HepG2 (cell line): ENCODE results near the gene SLC22A13. TPM values are rescaled to one million over a fixed set of nuclear protein-coding genes. Genes with fewer than 3 reads are reported as not detected.
A peak's percentile ranks its signal among the peaks of the same experiment; 100 is the strongest.

Source experiments
- ATAC-seq: fragments of 200-7000 bp; cut with Tn5 transposase; 3 replicates; pipeline ENCODE4 v1.9.1; 2020; ENCODE audit warnings: mild to moderate bottlenecking, moderate library complexity
- BruUV-seq: library from RNA; stranded (reverse); fragments of 400-500 nt; replicated peaks from 2 replicates; lab custom pipeline; 2021; lab: Mats Ljungman, UMichigan
- CTCF ChIA-PET: fragments of 300-600 bp; formaldehyde crosslinking; extraction: SDS; loops from one replicate; lab custom pipeline; 2021; ENCODE audit warnings: low total read pairs, inconsistent platforms, low intra/inter-chr PET ratio; lab: Yijun Ruan, JAX
- POLR2A ChIA-PET: fragments of 350-600 bp; sonication (Branson Sonifier 250); formaldehyde crosslinking; loops from one replicate; lab custom pipeline; 2020; ENCODE audit warnings: antibody characterized with exemption, inconsistent platforms; lab: Yijun Ruan, JAX
- DNase-seq: peaks from one replicate; pipeline ENCODE4 v3.0.0-alpha.2; 2015; ENCODE audit warnings: low spot score
- FAIRE-seq: peaks from 3 replicates; lab custom pipeline; 2011; peaks lifted over from hg19 to GRCh38; lab: Jason Lieb, UNC
- H2AFZ ChIP-seq: one replicate; pipeline ENCODE4 v1.6.1; 2011; ENCODE audit warnings: low read length, inconsistent platforms
- H3K27ac ChIP-seq: fragments of 300-600 bp; 3 replicates; pipeline ENCODE4 v1.8.0; 2011; ENCODE audit warnings: mixed run types, mild to moderate bottlenecking, mixed read lengths, low read length, inconsistent platforms; ENCODE audit not compliant: insufficient read depth; ENCODE audit errors: extremely low read length
- H3K27me3 ChIP-seq, 2 experiments: fragments of 200-600 bp in 1 of 2; 2 replicates in 1 of 2; 3 replicates in 1 of 2; pipeline versions ENCODE4 v1.6.0 to v1.8.0; 2011; ENCODE audit warnings: low read length in 2 of 2, mild to moderate bottlenecking in 2 of 2, moderate library complexity in 2 of 2, inconsistent platforms in 1 of 2; ENCODE audit not compliant: insufficient read depth in 2 of 2, control insufficient read depth in 1 of 2
- H3K36me3 ChIP-seq, 2 experiments: fragments of 200-600 bp in 1 of 2; replicated peaks in 1 of 2; 2 replicates in 1 of 2; 3 replicates in 1 of 2; pipeline versions ENCODE4 v1.5.1 to v1.8.0; 2011; ENCODE audit warnings: low read length in 2 of 2, inconsistent platforms in 1 of 2; ENCODE audit not compliant: insufficient read depth in 2 of 2, control insufficient read depth in 1 of 2
- H3K4me1 ChIP-seq: 2 replicates; pipeline ENCODE4 v1.5.1; 2012; ENCODE audit warnings: low read length, inconsistent platforms; ENCODE audit not compliant: insufficient read depth
- H3K4me2 ChIP-seq: 2 replicates; pipeline ENCODE4 v1.6.0; 2011; ENCODE audit warnings: low read depth, low read length, inconsistent platforms
- H3K4me3 ChIP-seq, 3 experiments: fragments of 200-600 bp in 1 of 3; sonication (generic), shearing (Covaris generic) in 1 of 3; replicated peaks in 1 of 3; 2 replicates each; pipeline ENCODE4 v1.5.1; 2011 to 2016; ENCODE audit warnings: low read length in 3 of 3, inconsistent platforms in 2 of 3, low read depth in 2 of 3, mild to moderate bottlenecking in 2 of 3, control low read depth in 1 of 3, mixed read lengths in 1 of 3; ENCODE audit not compliant: insufficient read depth in 1 of 3
- H3K79me2 ChIP-seq: one replicate; pipeline ENCODE4 v1.6.1; 2011; ENCODE audit warnings: low read length, inconsistent platforms; ENCODE audit not compliant: insufficient read depth
- H3K9ac ChIP-seq: 2 replicates; pipeline ENCODE4 v1.6.0; 2011; ENCODE audit warnings: mild to moderate bottlenecking, low read depth, low read length, inconsistent platforms; ENCODE audit not compliant: insufficient read depth
- H3K9me3 ChIP-seq: 2 replicates; pipeline ENCODE4 v1.5.1; 2012; ENCODE audit warnings: mild to moderate bottlenecking, low read length
- H4K20me1 ChIP-seq: 2 replicates; pipeline ENCODE4 v1.6.0; 2011; ENCODE audit warnings: inconsistent platforms, mild to moderate bottlenecking, low read length, moderate library complexity; ENCODE audit not compliant: insufficient read depth
- MAFF ChIP-seq: IDR thresholded peaks from 2 replicates; pipeline ENCODE4 v1.6.1; 2011; ENCODE audit warnings: low read depth, low read length, improper control_type of control experiment
- MAFG ChIP-seq: sonication (generic); formaldehyde crosslinking; IDR thresholded peaks from 2 replicates; pipeline ENCODE4 v1.5.1; 2020; ENCODE audit warnings: mild to moderate bottlenecking, missing genetic modification reagents
- MAFK ChIP-seq, 2 experiments: IDR thresholded peaks in 1 of 2; conservative IDR thresholded peaks in 1 of 2; 2 replicates each; pipeline ENCODE4 v1.6.1; 2011; ENCODE audit warnings: improper control_type of control experiment in 2 of 2, low read length in 2 of 2
- ZNF234 ChIP-seq: sonication (generic); formaldehyde crosslinking; conservative IDR thresholded peaks from 2 replicates; pipeline ENCODE4 v1.5.1; 2020; ENCODE audit warnings: mild to moderate bottlenecking, missing genetic modification reagents
- WGBS: methylation state at CpG from one replicate; pipeline ENCODE4 v1.1.6; 2017; ENCODE audit warnings: low lambda C conversion rate; 5-methylcytosine and 5-hydroxymethylcytosine counted together
- in situ Hi-C: cut with HindIII; loops from 2 replicates; pipeline ENCODE4 v1.10.0; 2017; ENCODE audit warnings: low pct_unique_long_range_greater_than_20kb; ENCODE audit not compliant: extremely low pct_ligation_motif_present
- intact Hi-C: fragments of 100-400 bp; cut with micrococcal nuclease; formaldehyde crosslinking; loops from one replicate; pipeline ENCODE4 v1.10.0; 2022; ENCODE audit not compliant: unreplicated experiment
- polyA plus RNA-seq, 8 experiments: library from polyadenylated mRNA; depleted of rRNA in 3 of 8; stranded (reverse) in 7 of 8; unstranded in 1 of 8; fragments of >200 nt; fragmentation: Illumina TruSeq in 4 of 8; extraction: Trizol in 4 of 8; gene quantifications; 2 replicates each; pipeline versions ENCODE4 v1.2.1 to v1.2.3, GENCODE V29; 2011 to 2016; ENCODE audit warnings: low read depth in 4 of 8, missing spikeins in 1 of 8, mixed read lengths in 1 of 8; ENCODE audit not compliant: insufficient read depth in 1 of 8
- total RNA-seq, 5 experiments: library from RNA; depleted of rRNA; stranded (reverse); fragments of >200 nt; fragmentation: Illumina TruSeq; extraction: Trizol; gene quantifications; 2 replicates each; pipeline ENCODE4 v1.2.3, GENCODE V29; 2016; ENCODE audit warnings: low read depth in 1 of 5
- TF ChIP-seq, protein P1 (sequence below): IDR thresholded peaks from 2 replicates; pipeline ENCODE4 v1.6.1; 2016; ENCODE audit warnings: low read depth, missing genetic modification reagents, missing compliant biosample characterization

SLC22A13 gene
- total and polyA plus RNA-seq, 2 of the 13 experiments (the other 11 are each of a cell fraction or from before 2014, with no cell fraction given): 0.20 TPM; not detected in 1

DNA sequence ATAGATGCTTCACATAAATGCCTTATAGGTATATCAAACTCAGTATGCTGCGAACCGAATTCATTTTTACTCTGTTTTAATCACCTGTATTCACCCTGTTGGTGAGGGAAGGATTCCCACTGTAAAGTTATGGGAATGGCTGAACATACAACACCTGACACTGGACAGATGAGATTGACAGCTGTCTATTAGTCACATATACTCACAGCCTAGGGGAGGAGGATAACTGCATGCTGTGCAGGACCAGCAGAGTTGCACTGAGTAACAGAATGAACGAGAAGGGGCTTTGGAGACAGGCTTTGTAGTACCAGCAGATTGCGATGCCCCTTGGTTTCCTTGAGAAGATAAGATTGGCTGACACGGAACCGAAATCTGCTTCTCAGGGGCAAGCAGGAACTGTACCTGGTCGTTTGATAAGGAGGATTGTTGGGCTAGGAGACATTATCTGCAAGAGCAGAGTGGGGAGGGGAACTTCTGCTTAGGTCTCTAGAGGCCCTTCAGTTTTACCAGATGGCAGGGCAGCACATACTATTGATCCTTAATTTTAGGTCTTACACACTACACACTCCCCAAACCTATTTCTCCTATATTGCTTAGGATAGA lies 43.5 kb upstream of the SLC22A13 start (continued):
- TF ChIP-seq, protein P1, sequence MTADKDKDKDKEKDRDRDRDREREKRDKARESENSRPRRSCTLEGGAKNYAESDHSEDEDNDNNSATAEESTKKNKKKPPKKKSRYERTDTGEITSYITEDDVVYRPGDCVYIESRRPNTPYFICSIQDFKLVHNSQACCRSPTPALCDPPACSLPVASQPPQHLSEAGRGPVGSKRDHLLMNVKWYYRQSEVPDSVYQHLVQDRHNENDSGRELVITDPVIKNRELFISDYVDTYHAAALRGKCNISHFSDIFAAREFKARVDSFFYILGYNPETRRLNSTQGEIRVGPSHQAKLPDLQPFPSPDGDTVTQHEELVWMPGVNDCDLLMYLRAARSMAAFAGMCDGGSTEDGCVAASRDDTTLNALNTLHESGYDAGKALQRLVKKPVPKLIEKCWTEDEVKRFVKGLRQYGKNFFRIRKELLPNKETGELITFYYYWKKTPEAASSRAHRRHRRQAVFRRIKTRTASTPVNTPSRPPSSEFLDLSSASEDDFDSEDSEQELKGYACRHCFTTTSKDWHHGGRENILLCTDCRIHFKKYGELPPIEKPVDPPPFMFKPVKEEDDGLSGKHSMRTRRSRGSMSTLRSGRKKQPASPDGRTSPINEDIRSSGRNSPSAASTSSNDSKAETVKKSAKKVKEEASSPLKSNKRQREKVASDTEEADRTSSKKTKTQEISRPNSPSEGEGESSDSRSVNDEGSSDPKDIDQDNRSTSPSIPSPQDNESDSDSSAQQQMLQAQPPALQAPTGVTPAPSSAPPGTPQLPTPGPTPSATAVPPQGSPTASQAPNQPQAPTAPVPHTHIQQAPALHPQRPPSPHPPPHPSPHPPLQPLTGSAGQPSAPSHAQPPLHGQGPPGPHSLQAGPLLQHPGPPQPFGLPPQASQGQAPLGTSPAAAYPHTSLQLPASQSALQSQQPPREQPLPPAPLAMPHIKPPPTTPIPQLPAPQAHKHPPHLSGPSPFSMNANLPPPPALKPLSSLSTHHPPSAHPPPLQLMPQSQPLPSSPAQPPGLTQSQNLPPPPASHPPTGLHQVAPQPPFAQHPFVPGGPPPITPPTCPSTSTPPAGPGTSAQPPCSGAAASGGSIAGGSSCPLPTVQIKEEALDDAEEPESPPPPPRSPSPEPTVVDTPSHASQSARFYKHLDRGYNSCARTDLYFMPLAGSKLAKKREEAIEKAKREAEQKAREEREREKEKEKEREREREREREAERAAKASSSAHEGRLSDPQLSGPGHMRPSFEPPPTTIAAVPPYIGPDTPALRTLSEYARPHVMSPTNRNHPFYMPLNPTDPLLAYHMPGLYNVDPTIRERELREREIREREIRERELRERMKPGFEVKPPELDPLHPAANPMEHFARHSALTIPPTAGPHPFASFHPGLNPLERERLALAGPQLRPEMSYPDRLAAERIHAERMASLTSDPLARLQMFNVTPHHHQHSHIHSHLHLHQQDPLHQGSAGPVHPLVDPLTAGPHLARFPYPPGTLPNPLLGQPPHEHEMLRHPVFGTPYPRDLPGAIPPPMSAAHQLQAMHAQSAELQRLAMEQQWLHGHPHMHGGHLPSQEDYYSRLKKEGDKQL (CRISPR knock-in tag): no peak
- no peak for TF ChIP-seq ZNF234 (CRISPR knock-in tag)

DNA sequence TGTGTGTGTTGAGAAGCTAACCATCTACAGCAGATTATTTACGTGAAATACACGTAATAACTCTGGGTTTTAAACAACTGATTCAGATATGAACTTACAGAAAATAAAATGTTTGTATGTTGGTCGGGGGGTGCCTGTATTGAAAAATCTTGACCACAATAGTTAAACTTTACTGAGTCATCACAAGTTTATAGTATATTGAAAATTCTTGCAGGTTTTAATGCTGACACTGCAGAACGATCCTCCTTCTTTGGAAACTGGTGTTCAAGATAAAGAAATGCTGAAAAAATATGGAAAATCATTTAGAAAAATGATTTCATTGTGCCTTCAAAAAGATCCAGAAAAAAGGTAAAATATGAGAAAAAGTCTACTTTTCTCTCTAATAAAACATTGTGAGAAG lies 41.3 kb upstream of the SLC22A13 start:
- H3K27me3 ChIP-seq: no peaks in the 10 kb centered on the region
- no peaks in the 10 kb centered on the region for H3K4me1 ChIP-seq
- FAIRE-seq: no peak
- ChIA-PET POLR2A (no interaction called here), CTCF (no interaction called here)
- in situ Hi-C loops: no loop called here
- peaks cover 9 to 36% of the 10 kb centered on the region in 2 experiments for H3K36me3 ChIP-seq
- H3K4me2 ChIP-seq: no peak overlapping the region
- DNase-seq: no peak
- no peak overlapping the region for H3K4me3 ChIP-seq
- no TSS peak for BruUV-seq
- H3K9ac ChIP-seq: no peak overlapping the region
- TF ChIP-seq MAFG (CRISPR knock-in tag) (no peak), MAFF (peak; percentile 96), MAFK (conservative IDR thresholded peaks at IDR 0.05 in 1 of 2, IDR thresholded peaks at IDR 0.05 in 1 of 2; ENCODE audit: low read length in 2 of 2) (peak; percentile 91 to 97)
- no peaks in the 10 kb centered on the region for H3K79me2 ChIP-seq
- no peaks in the 10 kb centered on the region; the same call in 1 of the 2 replicates for H4K20me1 ChIP-seq
- no peaks in the 10 kb centered on the region for H3K9me3 ChIP-seq
- WGBS: 94% methylated on average over 4 of the region's 4 CpGs
- intact Hi-C loops: no loop called here
- H2AFZ ChIP-seq: no peak overlapping the region
- no peak overlapping the region for H3K27ac ChIP-seq
- ATAC-seq: no peak
